Measurements from ENCODE around the gene MAZ.

Gene MAZ

GRCh38 chr16:29835926-29836325, 29.6 kb downstream of the MAZ start:
- no peak overlapping the region for H3K27ac ChIP-seq
- TF ChIP-seq, protein P1, sequence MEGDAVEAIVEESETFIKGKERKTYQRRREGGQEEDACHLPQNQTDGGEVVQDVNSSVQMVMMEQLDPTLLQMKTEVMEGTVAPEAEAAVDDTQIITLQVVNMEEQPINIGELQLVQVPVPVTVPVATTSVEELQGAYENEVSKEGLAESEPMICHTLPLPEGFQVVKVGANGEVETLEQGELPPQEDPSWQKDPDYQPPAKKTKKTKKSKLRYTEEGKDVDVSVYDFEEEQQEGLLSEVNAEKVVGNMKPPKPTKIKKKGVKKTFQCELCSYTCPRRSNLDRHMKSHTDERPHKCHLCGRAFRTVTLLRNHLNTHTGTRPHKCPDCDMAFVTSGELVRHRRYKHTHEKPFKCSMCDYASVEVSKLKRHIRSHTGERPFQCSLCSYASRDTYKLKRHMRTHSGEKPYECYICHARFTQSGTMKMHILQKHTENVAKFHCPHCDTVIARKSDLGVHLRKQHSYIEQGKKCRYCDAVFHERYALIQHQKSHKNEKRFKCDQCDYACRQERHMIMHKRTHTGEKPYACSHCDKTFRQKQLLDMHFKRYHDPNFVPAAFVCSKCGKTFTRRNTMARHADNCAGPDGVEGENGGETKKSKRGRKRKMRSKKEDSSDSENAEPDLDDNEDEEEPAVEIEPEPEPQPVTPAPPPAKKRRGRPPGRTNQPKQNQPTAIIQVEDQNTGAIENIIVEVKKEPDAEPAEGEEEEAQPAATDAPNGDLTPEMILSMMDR (conservative IDR thresholded peaks at IDR 0.05; ENCODE audit: low read depth): no peak
- no peak for DNase-seq (ENCODE audit: low spot score)
- CTCF ChIA-PET: no interaction called here
- POLR2A ChIA-PET (ENCODE audit: low non-redundant PET): no interaction called here

DNA sequence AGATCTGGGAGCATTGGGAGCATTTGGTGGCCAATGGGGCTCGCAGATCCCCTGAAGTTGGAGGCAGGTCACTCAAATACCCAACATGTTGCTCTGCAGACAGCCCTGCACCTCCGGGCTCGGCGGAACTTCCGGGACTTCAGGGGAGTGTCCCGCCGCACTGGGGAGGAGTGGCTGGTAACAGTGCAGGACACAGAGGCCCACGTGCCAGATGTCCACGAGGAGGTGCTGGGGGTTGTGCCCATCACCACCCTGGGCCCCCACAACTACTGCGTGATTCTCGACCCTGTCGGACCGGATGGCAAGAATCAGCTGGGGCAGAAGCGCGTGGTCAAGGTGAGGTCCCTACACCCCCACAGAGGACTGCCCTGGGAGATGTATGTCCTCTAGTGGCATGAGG, 30.3 kb downstream of the MAZ start:
- ChIA-PET CTCF (interaction anchor here (1.5 kb wide), 1 partner anchor 12 kb away, joined by 3 read pairs; no protein-coding TSS in a partner anchor), POLR2A (ENCODE audit: low non-redundant PET) (no interaction called here)
- no peak overlapping the region for H3K27ac ChIP-seq
- TF ChIP-seq, protein P1 (conservative IDR thresholded peaks at IDR 0.05; ENCODE audit: low read depth): no peak
- no peak for DNase-seq (ENCODE audit: low spot score)

DNA sequence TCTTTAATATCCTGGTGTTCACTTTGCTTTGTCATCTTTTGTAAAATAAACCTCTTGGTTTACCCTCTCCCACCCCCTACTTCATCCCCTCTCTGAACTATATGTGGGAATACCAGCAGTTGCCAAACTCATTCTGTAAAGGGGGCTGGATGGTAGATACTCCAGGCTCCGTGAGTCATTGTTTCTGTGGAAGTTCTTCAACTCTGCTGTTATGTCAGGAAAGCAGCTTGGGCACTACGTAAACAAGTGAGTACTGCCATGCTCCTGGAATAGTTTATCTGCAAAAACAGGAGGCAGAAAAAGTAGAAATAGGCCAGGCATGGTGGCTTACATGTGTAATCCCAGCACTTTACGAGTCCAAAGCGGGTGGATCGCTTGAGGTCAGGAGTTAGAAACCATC, 31.5 kb downstream of the MAZ start:
- ChIA-PET CTCF (interaction anchor here (0.5 to 1.5 kb wide), 2 partner anchors 10 to 11 kb away, joined by 3 to 4 read pairs; no protein-coding TSS in a partner anchor), POLR2A (ENCODE audit: low non-redundant PET) (no interaction called here)

GRCh38 chr16:29839822-29840221, 33.5 kb downstream of the MAZ start:
- ChIA-PET CTCF (interaction anchor here (0.6 to 0.7 kb wide), 2 partner anchors 140 to 184 kb away, joined by 3 to 6 read pairs; no protein-coding TSS in a partner anchor), POLR2A (ENCODE audit: low non-redundant PET) (interaction anchor here (0.6 kb wide), 1 partner anchor 212 kb away, joined by 3 read pairs; no protein-coding TSS in a partner anchor)
- H3K27ac ChIP-seq: no peak overlapping the region
- TF ChIP-seq, protein P1 (conservative IDR thresholded peaks at IDR 0.05; ENCODE audit: low read depth): no peak
- no peak for DNase-seq (ENCODE audit: low spot score)

More for the DNA sequence above, 31.5 kb downstream of the MAZ start:
- DNase-seq (ENCODE audit: low spot score): no peak
- TF ChIP-seq, protein P1 (conservative IDR thresholded peaks at IDR 0.05; ENCODE audit: low read depth): no peak
- no peak overlapping the region for H3K27ac ChIP-seq

DNA sequence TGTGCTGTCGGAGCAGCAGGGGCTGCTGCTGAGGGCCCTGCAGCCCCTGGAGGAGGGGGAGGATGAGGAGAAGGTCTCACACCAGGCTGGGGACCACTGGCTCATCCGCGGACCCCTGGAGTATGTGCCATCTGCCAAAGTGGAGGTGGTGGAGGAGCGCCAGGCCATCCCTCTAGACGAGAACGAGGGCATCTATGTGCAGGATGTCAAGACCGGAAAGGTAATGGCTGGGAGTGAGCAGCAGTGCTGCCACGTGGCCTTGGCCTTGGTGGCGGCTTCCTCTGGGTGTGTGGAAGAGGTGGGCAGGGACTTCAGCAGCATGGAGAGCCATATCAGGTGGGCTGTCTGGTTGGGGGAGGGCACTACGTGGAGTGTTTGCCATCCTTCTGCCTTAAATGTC, 33.9 kb downstream of the MAZ start:
- no peak overlapping the region for H3K27ac ChIP-seq
- ChIA-PET POLR2A (ENCODE audit: low non-redundant PET) (interaction anchor here (0.6 kb wide), 1 partner anchor 211 kb away, joined by 3 read pairs; no protein-coding TSS in a partner anchor), CTCF (interaction anchor here (0.6 kb wide), 1 partner anchor 139 kb away, joined by 6 read pairs; no protein-coding TSS in a partner anchor)
- TF ChIP-seq, protein P1 (conservative IDR thresholded peaks at IDR 0.05; ENCODE audit: low read depth): no peak
- no peak for DNase-seq (ENCODE audit: low spot score)

DNA sequence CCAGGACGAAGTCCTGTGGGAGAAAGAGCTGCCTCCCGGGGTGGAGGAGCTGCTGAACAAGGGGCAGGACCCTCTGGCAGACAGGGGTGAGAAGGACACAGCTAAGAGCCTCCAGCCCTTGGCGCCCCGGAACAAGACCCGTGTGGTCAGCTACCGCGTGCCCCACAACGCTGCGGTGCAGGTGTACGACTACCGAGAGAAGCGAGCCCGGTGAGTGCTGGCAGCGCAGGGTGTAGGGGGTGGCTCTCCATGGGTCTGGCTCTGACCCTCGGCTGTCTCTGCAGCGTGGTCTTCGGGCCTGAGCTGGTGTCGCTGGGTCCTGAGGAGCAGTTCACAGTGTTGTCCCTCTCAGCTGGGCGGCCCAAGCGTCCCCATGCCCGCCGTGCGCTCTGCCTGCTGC, 35.3 kb downstream of the MAZ start:
- CTCF ChIA-PET: interaction anchor here (0.6 kb wide), 1 partner anchor 29 kb away, joined by 4 read pairs; no protein-coding TSS in a partner anchor
- POLR2A ChIA-PET (ENCODE audit: low non-redundant PET): no interaction called here
- H3K27ac ChIP-seq: no peak overlapping the region
- DNase-seq (ENCODE audit: low spot score): no peak
- TF ChIP-seq, protein P1 (conservative IDR thresholded peaks at IDR 0.05; ENCODE audit: low read depth): no peak

Measured in RWPE1 (cell line).